Hepatocyte (in vitro differentiated cells): ENCODE results near the gene TSPAN33. TPM values are rescaled to one million over a fixed set of nuclear protein-coding genes. Genes with fewer than 3 reads are reported as not detected.
A peak's percentile ranks its signal among the peaks of the same experiment; 100 is the strongest.

Source experiments
- DNase-seq: peaks from one replicate; pipeline ENCODE4 v3.0.0-alpha.2; 2016; ENCODE audit warnings: low spot score
- H2AFZ ChIP-seq: fragments of 200-600 bp; sonication (generic); 2 replicates; pipeline ENCODE4 v1.6.0; 2016; ENCODE audit warnings: antibody characterized with exemption, mild to moderate bottlenecking
- H3K27ac ChIP-seq: fragments of 200-600 bp; sonication (generic); 2 replicates; pipeline ENCODE4 v1.5.1; 2016; ENCODE audit warnings: mild to moderate bottlenecking
- H3K27me3 ChIP-seq: fragments of 200-600 bp; sonication (generic); 2 replicates; pipeline ENCODE4 v1.6.1; 2016
- H3K36me3 ChIP-seq: fragments of 200-600 bp; sonication (generic); replicated peaks from 2 replicates; pipeline ENCODE4 v1.5.1; 2016; ENCODE audit warnings: low read depth; ENCODE audit not compliant: insufficient read depth
- H3K4me1 ChIP-seq: fragments of 200-600 bp; sonication (generic); 2 replicates; pipeline ENCODE4 v1.5.1; 2016; ENCODE audit warnings: mild to moderate bottlenecking, moderate library complexity; ENCODE audit not compliant: insufficient read depth
- H3K4me2 ChIP-seq: fragments of 200-600 bp; sonication (generic); 2 replicates; pipeline ENCODE4 v1.6.0; 2016
- H3K4me3 ChIP-seq: fragments of 200-600 bp; sonication (generic); 2 replicates; pipeline ENCODE4 v1.5.1; 2016; ENCODE audit warnings: mild to moderate bottlenecking
- H3K79me2 ChIP-seq: fragments of 200-600 bp; sonication (generic); 2 replicates; pipeline ENCODE4 v1.6.0; 2017; ENCODE audit warnings: mild to moderate bottlenecking
- H3K9me2 ChIP-seq: fragments of 200-600 bp; sonication (generic); replicated peaks from 2 replicates; pipeline ENCODE4 v1.6.0; 2017; ENCODE audit warnings: mild to moderate bottlenecking; ENCODE audit not compliant: insufficient read depth
- H3K9me3 ChIP-seq: fragments of 200-600 bp; sonication (generic); 2 replicates; pipeline ENCODE4 v1.5.1; 2016; ENCODE audit warnings: low read depth, mild to moderate bottlenecking
- H4K20me1 ChIP-seq: fragments of 200-600 bp; sonication (generic); 2 replicates; pipeline ENCODE4 v1.6.0; 2016; ENCODE audit warnings: mild to moderate bottlenecking; ENCODE audit not compliant: insufficient read depth, poor library complexity, severe bottlenecking
- CTCF ChIP-seq: fragments of 200-600 bp; sonication (generic); IDR thresholded peaks from 2 replicates; pipeline ENCODE4 v1.5.1; 2016; ENCODE audit warnings: antibody characterized with exemption, mild to moderate bottlenecking; ENCODE audit not compliant: poor library complexity
- EZH2 ChIP-seq: fragments of 200-600 bp; sonication (generic); IDR thresholded peaks from 2 replicates; pipeline ENCODE4 v1.6.1; 2016; ENCODE audit warnings: antibody characterized with exemption, mild to moderate bottlenecking, borderline replicate concordance
- EZH2phosphoT487 ChIP-seq: fragments of 200-600 bp; sonication (generic); IDR thresholded peaks from one replicate; pipeline ENCODE4 v1.6.1; 2018; ENCODE audit warnings: antibody characterized with exemption, mild to moderate bottlenecking, low read depth, moderate library complexity; ENCODE audit not compliant: unreplicated experiment, severe bottlenecking
- WGBS: methylation state at CpG from one replicate; pipeline ENCODE4 v1.1.6; 2016; ENCODE audit warnings: low lambda C conversion rate; ENCODE audit errors: missing lambda C conversion rate; 5-methylcytosine and 5-hydroxymethylcytosine counted together
- polyA plus RNA-seq: library from polyadenylated mRNA; unstranded; fragments of >200 nt; fragmentation: Nextera tagmentation; extraction: Ambion mirVana; gene quantifications from 2 replicates; pipeline ENCODE4 v1.2.1, GENCODE V29; 2016
- total RNA-seq: library from RNA; depleted of rRNA; stranded (reverse); fragments of >200 nt; gene quantifications from 2 replicates; pipeline ENCODE4 v1.2.3, GENCODE V29; 2014

TSPAN33 gene
- total and polyA plus RNA-seq, 2 experiments from 2014 or later, result 7.8 to 9.6 TPM

- peaks cover 15% of the 10 kb centered on the region for H3K79me2 ChIP-seq
- no peaks in the 10 kb centered on the region for H3K9me3 ChIP-seq
- no peaks in the 10 kb centered on the region for H3K27me3 ChIP-seq
- WGBS, result 82% methylated on average over 6 of the region's 6 CpGs
- peaks cover 8% of the 10 kb centered on the region for H4K20me1 ChIP-seq
- H2AFZ ChIP-seq, result no peak overlapping the region
- no peak for TF ChIP-seq EZH2
- TF ChIP-seq EZH2phosphoT487, result no peak
- no peak for TF ChIP-seq CTCF
- H3K9me2 ChIP-seq, result no peaks in the 10 kb centered on the region
- no peak overlapping the region for H3K4me3 ChIP-seq
- DNase-seq, result no peak
- peaks cover 14% of the 10 kb centered on the region for H3K4me1 ChIP-seq
- H3K36me3 ChIP-seq, result no peaks in the 10 kb centered on the region
- H3K4me2 ChIP-seq, result no peak overlapping the region
- no peak overlapping the region for H3K27ac ChIP-seq
These were observed 40.6 kb downstream of the TSPAN33 start for GRCh38 chr7:129184981-129185670.

GRCh38 chr7:129186749-129187260 is 42.3 kb downstream of the TSPAN33 start:
- peaks cover 24% of the 10 kb centered on the region for H4K20me1 ChIP-seq
- no peak overlapping the region for H3K4me2 ChIP-seq
- no peaks in the 10 kb centered on the region for H3K27me3 ChIP-seq
- no peak overlapping the region for H2AFZ ChIP-seq
- H3K27ac ChIP-seq, result no peak overlapping the region
- no peak overlapping the region for H3K4me3 ChIP-seq
- H3K9me3 ChIP-seq, result no peaks in the 10 kb centered on the region
- no peaks in the 10 kb centered on the region for H3K36me3 ChIP-seq
- H3K79me2 ChIP-seq, result peaks cover 32% of the 10 kb centered on the region
- no peaks in the 10 kb centered on the region for H3K9me2 ChIP-seq
- WGBS, result 84% methylated on average over 6 of the region's 6 CpGs
- H3K4me1 ChIP-seq, result peaks cover 19% of the 10 kb centered on the region
- no peak for DNase-seq
- TF ChIP-seq EZH2 (no peak), CTCF (no peak), EZH2phosphoT487 (no peak)

GRCh38 chr7:129187681-129188371 is 43.3 kb downstream of the TSPAN33 start:
- Histone ChIP-seq H3K27me3 (no peaks in the 10 kb centered on the region), H3K9me3 (no peaks in the 10 kb centered on the region), H3K79me2 (peaks cover 42% of the 10 kb centered on the region), H3K4me1 (peaks cover 19% of the 10 kb centered on the region), H3K4me2 (peak overlapping the region; percentile 97), H3K36me3 (no peaks in the 10 kb centered on the region), H2AFZ (peak overlapping the region; percentile 75), H4K20me1 (peaks cover 34% of the 10 kb centered on the region), H3K27ac (peak overlapping the region; percentile 91), H3K9me2 (no peaks in the 10 kb centered on the region), H3K4me3 (peak overlapping the region; percentile 91)
- no peak for DNase-seq
- WGBS, result 18% methylated on average over 14 of the region's 14 CpGs
- TF ChIP-seq CTCF (no peak), EZH2 (no peak), EZH2phosphoT487 (no peak)
